SKM-1 treated with dmso at 0.1 percent for 144 hours (cell line): ENCODE results near the gene MPEG1.

Experiments
- DNase-seq: peaks from one replicate; lab custom pipeline; 2025; ENCODE audit not compliant: unreplicated experiment; lab: John Stamatoyannopoulos, UW

MPEG1 gene

GRCh38 chr11:59188954-59189353 is 23.8 kb downstream of the MPEG1 start:
- no peak for DNase-seq

GRCh38 chr11:59187587-59187986 is 25.1 kb downstream of the MPEG1 start:
- peak; percentile 38 for DNase-seq

- DNase-seq = no peak
These were observed 25.7 kb downstream of the MPEG1 start for GRCh38 chr11:59187035-59187434.

GRCh38 chr11:59186130-59186594 is 26.6 kb downstream of the MPEG1 start:
- peak; percentile 26 for DNase-seq

- no peak for DNase-seq
These were observed 27.3 kb downstream of the MPEG1 start for GRCh38 chr11:59185386-59185945.

- DNase-seq = no peak
These were observed 27.9 kb downstream of the MPEG1 start for GRCh38 chr11:59184691-59185339.

- DNase-seq = no peak
These were observed 29.0 kb downstream of the MPEG1 start for GRCh38 chr11:59183771-59184170.

- DNase-seq = no peak
These were observed 30.1 kb downstream of the MPEG1 start for GRCh38 chr11:59182457-59183151.

- DNase-seq = no peak
These were observed 30.8 kb downstream of the MPEG1 start for GRCh38 chr11:59181746-59182456.

GRCh38 chr11:59180907-59181306 is 31.8 kb downstream of the MPEG1 start:
- no peak for DNase-seq

- DNase-seq = no peak
These were observed 32.5 kb downstream of the MPEG1 start for GRCh38 chr11:59180168-59180776.

- no peak for DNase-seq
These were observed 33.6 kb downstream of the MPEG1 start for GRCh38 chr11:59179121-59179520.

- no peak for DNase-seq
These were observed 34.3 kb downstream of the MPEG1 start for GRCh38 chr11:59178402-59178801.

- no peak for DNase-seq
These were observed 36.4 kb downstream of the MPEG1 start for GRCh38 chr11:59176330-59176729.

- no peak for DNase-seq
These were observed 37.6 kb downstream of the MPEG1 start for GRCh38 chr11:59175091-59175501.

GRCh38 chr11:59174664-59175033 is 38.1 kb downstream of the MPEG1 start:
- no peak for DNase-seq

GRCh38 chr11:59173964-59174663 is 38.6 kb downstream of the MPEG1 start:
- DNase-seq = no peak

GRCh38 chr11:59173080-59173963 is 39.4 kb downstream of the MPEG1 start:
- no peak for DNase-seq

GRCh38 chr11:59172345-59173079 is 40.2 kb downstream of the MPEG1 start:
- DNase-seq = no peak
